Spleen (tissue), 7 donors: ENCODE results near the gene SLAMF1.
"Not testable (repeated sequence)": the region's sequence is repeated elsewhere in the genome, so short reads cannot be mapped to it uniquely, and the experiment has no call there.

ENCODE experiments used
- POLR2A ChIP-seq, 3 donors: fragments of 450-650 bp; IDR thresholded peaks; one replicate each; pipeline ENCODE4 v1.5.1; 2017; ENCODE audit warnings: antibody characterized with exemption in 3 of 3, mild to moderate bottlenecking in 1 of 3
- POLR2AphosphoS5 ChIP-seq, 3 donors: sonication (generic); formaldehyde crosslinking; IDR thresholded peaks; one replicate each; pipeline ENCODE4 v1.5.1; 2017; ENCODE audit warnings: antibody characterized with exemption in 3 of 3
- TF ChIP-seq, protein P1 (sequence below), 11 experiments: fragments of 200-600 bp in 7 of 11; fragments of 450-650 bp in 4 of 11; sonication (generic) in 4 of 11; IDR thresholded peaks in 8 of 11; conservative IDR thresholded peaks in 3 of 11; 1 replicate in 7 of 11; 2 replicates in 4 of 11; pipeline versions ENCODE4 v1.4.0 to v1.8.0; 2016 to 2021; ENCODE audit warnings: antibody characterized with exemption in 11 of 11, inconsistent platforms in 4 of 11, mild to moderate bottlenecking in 1 of 11
- donor health status: DM: no; HTN: no; CAD: no; lungs with moderate emphysema.
- donor health status: DM: no; HTN: no; CAD: no.
- donor health status: DM: no; HTN: no; CAD: no.

DNA sequence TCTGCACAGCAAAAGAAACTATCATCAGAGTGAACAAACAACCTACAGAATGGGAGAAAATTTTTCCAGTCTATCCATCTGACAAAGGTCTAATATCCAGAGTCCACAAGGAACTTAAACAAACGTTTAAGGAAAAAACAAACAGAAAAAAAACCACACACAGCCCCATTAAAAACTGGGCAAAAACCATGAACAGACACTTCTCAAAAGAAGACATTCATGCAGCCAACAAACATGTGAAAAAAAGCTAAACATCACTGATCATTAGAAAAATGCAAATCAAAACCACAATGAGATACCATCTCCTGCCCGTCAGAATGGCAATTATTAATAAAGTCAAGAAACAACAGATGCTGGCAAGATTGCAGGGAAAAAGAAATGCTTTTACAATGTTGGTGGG, 84.1 kb downstream of the SLAMF1 start:
- TF ChIP-seq, protein P1, sequence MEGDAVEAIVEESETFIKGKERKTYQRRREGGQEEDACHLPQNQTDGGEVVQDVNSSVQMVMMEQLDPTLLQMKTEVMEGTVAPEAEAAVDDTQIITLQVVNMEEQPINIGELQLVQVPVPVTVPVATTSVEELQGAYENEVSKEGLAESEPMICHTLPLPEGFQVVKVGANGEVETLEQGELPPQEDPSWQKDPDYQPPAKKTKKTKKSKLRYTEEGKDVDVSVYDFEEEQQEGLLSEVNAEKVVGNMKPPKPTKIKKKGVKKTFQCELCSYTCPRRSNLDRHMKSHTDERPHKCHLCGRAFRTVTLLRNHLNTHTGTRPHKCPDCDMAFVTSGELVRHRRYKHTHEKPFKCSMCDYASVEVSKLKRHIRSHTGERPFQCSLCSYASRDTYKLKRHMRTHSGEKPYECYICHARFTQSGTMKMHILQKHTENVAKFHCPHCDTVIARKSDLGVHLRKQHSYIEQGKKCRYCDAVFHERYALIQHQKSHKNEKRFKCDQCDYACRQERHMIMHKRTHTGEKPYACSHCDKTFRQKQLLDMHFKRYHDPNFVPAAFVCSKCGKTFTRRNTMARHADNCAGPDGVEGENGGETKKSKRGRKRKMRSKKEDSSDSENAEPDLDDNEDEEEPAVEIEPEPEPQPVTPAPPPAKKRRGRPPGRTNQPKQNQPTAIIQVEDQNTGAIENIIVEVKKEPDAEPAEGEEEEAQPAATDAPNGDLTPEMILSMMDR (IDR thresholded peaks at IDR 0.05 in 8 of 11, conservative IDR thresholded peaks at IDR 0.05 in 3 of 11): not testable (repeated sequence)
- TF ChIP-seq POLR2A, POLR2AphosphoS5 (IDR thresholded peaks at IDR 0.05): not testable (repeated sequence)
